Activated naive CD4-positive, alpha-beta T cell treated with anti-CD3 and anti-CD28 coated beads, Interleukin-2, amount 50 U/mL, for 24 hours (primary cell): Measurements from ENCODE around the gene EDEM3.
A peak's percentile ranks its signal among the peaks of the same experiment; 100 is the strongest.

Source experiments
- H3K27ac Mint-ChIP-seq: one replicate; pipeline ENCODE4 v1.8.0; 2021; ENCODE audit warnings: mild to moderate bottlenecking, mixed read lengths
- H3K27me3 Mint-ChIP-seq: one replicate; pipeline ENCODE4 v1.8.0; 2021; ENCODE audit warnings: mixed read lengths
- H3K36me3 Mint-ChIP-seq: one replicate; pipeline ENCODE4 v1.8.0; 2021; ENCODE audit warnings: mixed read lengths
- H3K4me1 Mint-ChIP-seq: one replicate; pipeline ENCODE4 v1.8.0; 2021; ENCODE audit warnings: mixed read lengths
- H3K4me3 Mint-ChIP-seq: one replicate; pipeline ENCODE4 v1.8.0; 2021; ENCODE audit warnings: mild to moderate bottlenecking, mixed read lengths
- H3K9me3 Mint-ChIP-seq: one replicate; pipeline ENCODE4 v1.8.0; 2021; ENCODE audit warnings: mixed read lengths

The EDEM3 gene

DNA sequence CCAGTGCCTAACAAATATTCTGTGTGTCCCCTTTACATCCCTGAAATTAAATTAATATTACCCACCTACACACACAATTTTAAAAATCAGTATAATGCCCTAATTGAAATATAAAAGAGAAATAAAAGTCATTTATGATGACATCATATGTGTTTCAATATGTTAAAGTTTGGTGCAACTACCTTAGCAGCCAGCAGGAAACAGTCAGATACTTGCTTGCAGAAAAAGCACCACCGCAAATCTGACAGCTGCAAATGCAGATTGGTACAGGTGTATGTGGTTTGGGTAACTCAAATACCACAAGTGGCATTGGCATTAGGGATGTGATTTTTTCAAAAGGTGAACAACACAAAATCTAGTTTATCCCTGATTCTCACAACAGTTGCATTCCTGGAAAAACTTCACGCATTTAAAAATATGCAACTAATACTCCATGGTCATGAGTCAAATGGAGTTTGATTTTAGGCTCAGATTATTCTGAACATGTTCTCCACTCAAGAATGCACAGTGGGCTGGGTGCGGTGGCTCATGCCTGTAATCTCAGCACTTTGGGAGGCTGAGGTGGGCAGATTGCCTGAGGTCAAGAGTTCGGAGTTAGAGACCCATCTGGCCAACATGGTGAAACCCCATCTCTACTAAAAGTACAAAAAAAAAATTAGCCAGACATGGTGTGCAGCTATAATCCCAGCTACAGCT, 106.3 kb downstream of the EDEM3 start:
- H3K4me1 Mint-ChIP-seq, result no peaks in the 10 kb centered on the region
- H3K9me3 Mint-ChIP-seq, result no peaks in the 10 kb centered on the region

DNA sequence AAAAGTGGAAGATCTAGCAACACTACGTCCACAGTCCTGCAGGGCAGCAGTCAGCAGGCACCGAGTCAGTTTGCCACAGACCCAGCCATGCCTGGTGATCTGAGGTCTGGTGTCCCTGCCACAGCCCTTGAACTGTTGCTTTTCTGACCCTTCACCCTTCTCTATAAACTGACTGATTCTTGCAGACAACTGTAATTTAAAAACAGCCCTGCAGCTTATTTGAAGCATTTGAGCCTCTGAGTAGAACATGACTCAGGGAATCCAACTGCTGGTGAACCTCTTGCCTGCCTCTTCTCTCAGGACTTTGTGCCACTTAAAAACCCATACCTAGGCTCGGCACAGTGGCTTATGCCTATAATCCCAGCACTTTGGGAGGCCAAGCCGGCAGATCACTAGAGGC, 107.2 kb downstream of the EDEM3 start:
- Mint-ChIP-seq H3K9me3 (no peaks in the 10 kb centered on the region), H3K4me1 (no peaks in the 10 kb centered on the region), H3K4me3 (no peak overlapping the region), H3K27me3 (peaks cover 4% of the 10 kb centered on the region), H3K36me3 (no peaks in the 10 kb centered on the region), H3K27ac (no peak overlapping the region)

More for the DNA sequence above, 106.3 kb downstream of the EDEM3 start:
- no peak overlapping the region for H3K27ac Mint-ChIP-seq
- no peak overlapping the region for H3K4me3 Mint-ChIP-seq
- H3K27me3 Mint-ChIP-seq, result peaks cover 12% of the 10 kb centered on the region
- H3K36me3 Mint-ChIP-seq, result no peaks in the 10 kb centered on the region

DNA sequence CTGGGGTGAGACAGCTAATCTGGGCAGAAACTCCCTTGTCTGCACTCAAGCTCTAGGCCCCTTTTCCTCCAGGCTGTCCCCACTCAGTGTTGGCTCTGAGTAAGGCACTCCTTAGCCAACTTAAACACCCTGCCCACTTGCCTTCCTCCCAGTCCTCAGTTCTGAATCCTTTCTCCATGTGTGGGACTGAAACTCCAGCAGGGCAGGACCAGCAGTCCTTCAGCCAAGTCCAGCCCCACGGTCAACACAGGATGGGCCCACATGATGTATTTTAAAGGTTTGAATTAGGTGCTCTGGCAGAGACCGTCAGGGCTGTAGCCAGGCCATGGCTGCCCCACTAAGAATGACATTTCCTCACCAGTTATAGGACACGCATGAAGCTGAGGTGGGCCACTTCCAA, 107.8 kb downstream of the EDEM3 start:
- Mint-ChIP-seq H3K36me3 (no peaks in the 10 kb centered on the region), H3K27ac (no peak overlapping the region), H3K9me3 (no peaks in the 10 kb centered on the region)

GRCh38 chr1:184646178-184646701, 108.4 kb downstream of the EDEM3 start:
- Mint-ChIP-seq H3K27me3 (peaks cover 5% of the 10 kb centered on the region), H3K4me1 (no peaks in the 10 kb centered on the region), H3K36me3 (no peaks in the 10 kb centered on the region), H3K4me3 (no peak overlapping the region), H3K27ac (peak overlapping the region; percentile 56), H3K9me3 (no peaks in the 10 kb centered on the region)

More for the DNA sequence above, 107.8 kb downstream of the EDEM3 start:
- Mint-ChIP-seq H3K4me1 (no peaks in the 10 kb centered on the region), H3K4me3 (no peak overlapping the region), H3K27me3 (peaks cover 6% of the 10 kb centered on the region)

- no peaks in the 10 kb centered on the region for H3K9me3 Mint-ChIP-seq
- H3K4me1 Mint-ChIP-seq, result no peaks in the 10 kb centered on the region
- H3K4me3 Mint-ChIP-seq, result no peak overlapping the region
- H3K27me3 Mint-ChIP-seq, result peaks cover 5% of the 10 kb centered on the region
- no peak overlapping the region for H3K27ac Mint-ChIP-seq
- H3K36me3 Mint-ChIP-seq, result no peaks in the 10 kb centered on the region
These were observed 109.9 kb downstream of the EDEM3 start for GRCh38 chr1:184644771-184645170.

- no peaks in the 10 kb centered on the region for H3K4me1 Mint-ChIP-seq
- no peak overlapping the region for H3K4me3 Mint-ChIP-seq
- H3K36me3 Mint-ChIP-seq, result no peaks in the 10 kb centered on the region
- H3K9me3 Mint-ChIP-seq, result no peaks in the 10 kb centered on the region
- H3K27me3 Mint-ChIP-seq, result peaks cover 5% of the 10 kb centered on the region
- H3K27ac Mint-ChIP-seq, result no peak overlapping the region
These were observed 111.0 kb downstream of the EDEM3 start for GRCh38 chr1:184643661-184644060.

- Mint-ChIP-seq H3K27me3 (peaks cover 5% of the 10 kb centered on the region), H3K4me1 (no peaks in the 10 kb centered on the region), H3K9me3 (no peaks in the 10 kb centered on the region), H3K36me3 (no peaks in the 10 kb centered on the region), H3K27ac (no peak overlapping the region), H3K4me3 (no peak overlapping the region)
These were observed 112.8 kb downstream of the EDEM3 start for GRCh38 chr1:184641894-184642293.

DNA sequence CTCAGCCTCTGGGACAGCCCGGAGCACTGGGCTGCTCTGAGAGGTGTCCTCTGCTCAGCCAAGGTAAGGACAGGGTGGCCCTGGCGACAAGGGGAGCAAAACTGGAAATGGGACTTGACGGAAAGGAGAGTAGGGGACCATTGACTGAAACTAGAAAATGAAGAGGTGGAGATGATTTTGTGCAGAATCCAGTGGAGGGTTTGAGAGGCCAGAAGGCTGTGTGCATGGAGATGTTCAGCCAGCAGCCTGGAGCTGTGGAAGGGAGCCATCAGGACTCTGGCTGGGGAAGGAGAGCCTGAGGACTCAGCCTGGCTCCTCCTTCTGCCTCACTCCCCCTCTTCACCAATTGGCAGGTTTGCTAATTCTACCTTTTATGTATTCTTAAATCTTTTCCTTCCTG, 114.2 kb downstream of the EDEM3 start:
- H3K27ac Mint-ChIP-seq, result no peak overlapping the region
- H3K4me3 Mint-ChIP-seq, result no peak overlapping the region
- no peaks in the 10 kb centered on the region for H3K9me3 Mint-ChIP-seq
- H3K27me3 Mint-ChIP-seq, result peaks cover 5% of the 10 kb centered on the region
- no peaks in the 10 kb centered on the region for H3K36me3 Mint-ChIP-seq
- no peaks in the 10 kb centered on the region for H3K4me1 Mint-ChIP-seq
